Psoas muscle (tissue), 8 donors: Measurements from ENCODE around the gene SERP1. TPM values are rescaled to one million over a fixed set of nuclear protein-coding genes. Genes with fewer than 3 reads are reported as not detected.

Experiments
- ATAC-seq, 4 donors: fragments of 200-7000 bp; cut with Tn5 transposase; one replicate each; pipeline ENCODE4 v1.9.1; 2020; ENCODE audit warnings: moderate library complexity in 3 of 4, mild to moderate bottlenecking in 2 of 4
- DNase-seq, 2 donors: peaks; one replicate each; pipeline ENCODE4 v3.0.0-alpha.2; 2020
- H3K27ac ChIP-seq: fragments of 200-600 bp; one replicate; pipeline ENCODE4 v1.8.0; 2022
- H3K27me3 ChIP-seq, 3 donors: fragments of 200-600 bp in 1 of 3; one replicate each; pipeline versions ENCODE4 v1.6.1 to v1.8.0; 2013 to 2022; ENCODE audit warnings: low read length in 2 of 3, mild to moderate bottlenecking in 2 of 3, moderate library complexity in 1 of 3; ENCODE audit not compliant: insufficient read depth in 3 of 3
- H3K36me3 ChIP-seq, 2 donors: fragments of 200-600 bp in 1 of 2; one replicate each; pipeline versions ENCODE4 v1.6.1 to v1.8.0; 2013 to 2022; ENCODE audit warnings: low read depth in 1 of 2, mild to moderate bottlenecking in 1 of 2, moderate library complexity in 1 of 2; ENCODE audit not compliant: insufficient read depth in 1 of 2
- H3K4me1 ChIP-seq: fragments of 200-600 bp; one replicate; pipeline ENCODE4 v1.8.0; 2022
- H3K4me3 ChIP-seq: fragments of 200-600 bp; one replicate; pipeline ENCODE4 v1.8.0; 2022; ENCODE audit warnings: mild to moderate bottlenecking
- H3K9me3 ChIP-seq: fragments of 200-600 bp; one replicate; pipeline ENCODE4 v1.8.0; 2022
- WGBS, 3 donors: extraction: QIAGEN DNeasy Blood & Tissue Kit; methylation state at CpG; one replicate each; pipeline versions ENCODE4 v1.1.6 to v1.1.7; 2013; 5-methylcytosine and 5-hydroxymethylcytosine counted together
- intact Hi-C, 2 donors: fragments of 100-400 bp; cut with DNase I; formaldehyde crosslinking; loops; one replicate each; pipeline versions ENCODE4 v1.11.0 to v1.14.2; 2022
- polyA plus RNA-seq, 3 donors: library from polyadenylated mRNA; stranded (reverse); fragments of 200-250 nt; gene quantifications; one replicate each; pipeline ENCODE4 v1.2.3, GENCODE V29; 2013
- total RNA-seq, 4 donors: library from RNA; stranded (reverse); fragmentation: NEBNext Ultra II Directional in 2 of 4; extraction: Animal tissue kit (Norgen Biotek cat#: 25700) in 2 of 4; gene quantifications; one replicate each; pipeline versions ENCODE4 v1.2.1 to v1.2.4, GENCODE V29; 2021 to 2023
- TF ChIP-seq, protein P1 (sequence below): fragments of 200-600 bp; IDR thresholded peaks from one replicate; pipeline ENCODE4 v1.8.0; 2022; ENCODE audit warnings: antibody characterized with exemption
- donor health status: healthy with polysubstance abuse.
- donor health status: DM: no; HTN: no; CAD: no; lungs with moderate emphysema.
- donor health status: Bipolar disorder and iron deficiency.
- donor health status: healthy.
- donor health status: DM: yes; HTN: yes; CAD: no.
- donor health status: DM: no; HTN: no; CAD: no.
- donor health status: DM: no; HTN: no; CAD: no.
- donor health status: DM: yes; HTN: yes; CAD: no.

The SERP1 gene
- total and polyA plus RNA-seq, 7 donors, result 13.2 to 60.2 (median 17.8) TPM

DNA sequence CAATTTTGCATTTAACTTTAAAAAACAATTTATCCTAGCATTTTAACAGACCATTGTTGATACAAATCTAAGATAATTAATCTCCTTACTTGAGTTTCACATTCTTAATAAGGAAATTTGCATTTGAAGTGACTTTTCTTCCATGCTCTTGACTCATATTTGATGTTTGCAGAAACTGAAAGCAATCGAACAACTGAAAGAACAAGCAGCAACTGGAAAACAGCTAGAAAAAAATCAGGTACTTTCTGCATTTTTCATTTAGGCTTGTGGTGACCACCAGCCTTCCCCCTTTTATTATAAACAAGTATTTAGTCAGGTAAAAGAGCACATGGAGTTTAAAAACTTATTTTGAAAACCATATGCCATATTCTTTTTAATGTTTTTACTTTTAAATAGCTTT lies 36.7 kb upstream of the SERP1 start:
- ATAC-seq, result no peak
- TF ChIP-seq, protein P1, sequence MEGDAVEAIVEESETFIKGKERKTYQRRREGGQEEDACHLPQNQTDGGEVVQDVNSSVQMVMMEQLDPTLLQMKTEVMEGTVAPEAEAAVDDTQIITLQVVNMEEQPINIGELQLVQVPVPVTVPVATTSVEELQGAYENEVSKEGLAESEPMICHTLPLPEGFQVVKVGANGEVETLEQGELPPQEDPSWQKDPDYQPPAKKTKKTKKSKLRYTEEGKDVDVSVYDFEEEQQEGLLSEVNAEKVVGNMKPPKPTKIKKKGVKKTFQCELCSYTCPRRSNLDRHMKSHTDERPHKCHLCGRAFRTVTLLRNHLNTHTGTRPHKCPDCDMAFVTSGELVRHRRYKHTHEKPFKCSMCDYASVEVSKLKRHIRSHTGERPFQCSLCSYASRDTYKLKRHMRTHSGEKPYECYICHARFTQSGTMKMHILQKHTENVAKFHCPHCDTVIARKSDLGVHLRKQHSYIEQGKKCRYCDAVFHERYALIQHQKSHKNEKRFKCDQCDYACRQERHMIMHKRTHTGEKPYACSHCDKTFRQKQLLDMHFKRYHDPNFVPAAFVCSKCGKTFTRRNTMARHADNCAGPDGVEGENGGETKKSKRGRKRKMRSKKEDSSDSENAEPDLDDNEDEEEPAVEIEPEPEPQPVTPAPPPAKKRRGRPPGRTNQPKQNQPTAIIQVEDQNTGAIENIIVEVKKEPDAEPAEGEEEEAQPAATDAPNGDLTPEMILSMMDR, result no peak
- Histone ChIP-seq H3K27ac (no peak overlapping the region), H3K36me3 (peaks cover 0 to 83% of the 10 kb centered on the region in 2 donors), H3K9me3 (no peaks in the 10 kb centered on the region), H3K4me3 (no peak overlapping the region), H3K4me1 (peaks cover 5% of the 10 kb centered on the region), H3K27me3 (no peaks in the 10 kb centered on the region)
- 84 to 93% (median 91%) methylated on average over 1 of the region's 1 CpG for WGBS, 3 donors
- no peak for DNase-seq
- intact Hi-C loops, result no loop called here

DNA sequence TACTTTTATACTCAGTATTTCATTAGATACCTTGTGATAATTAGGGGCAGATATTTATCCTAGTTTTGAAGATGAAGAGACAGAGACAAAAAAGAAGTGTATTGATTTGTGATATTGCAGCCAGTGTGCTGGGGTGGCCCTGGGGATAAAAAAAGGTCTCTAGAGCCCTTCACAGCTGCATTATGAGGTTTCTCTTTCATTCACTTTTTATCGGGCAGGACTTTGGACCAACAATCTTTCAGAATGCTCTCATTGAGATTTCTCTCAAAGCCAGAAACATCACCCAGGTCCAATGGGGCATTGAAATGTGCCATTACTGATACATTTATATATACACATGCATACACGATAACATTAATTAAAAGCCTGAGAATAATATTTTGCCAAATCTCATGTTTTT lies 36.3 kb upstream of the SERP1 start:
- TF ChIP-seq, protein P1, result no peak

DNA sequence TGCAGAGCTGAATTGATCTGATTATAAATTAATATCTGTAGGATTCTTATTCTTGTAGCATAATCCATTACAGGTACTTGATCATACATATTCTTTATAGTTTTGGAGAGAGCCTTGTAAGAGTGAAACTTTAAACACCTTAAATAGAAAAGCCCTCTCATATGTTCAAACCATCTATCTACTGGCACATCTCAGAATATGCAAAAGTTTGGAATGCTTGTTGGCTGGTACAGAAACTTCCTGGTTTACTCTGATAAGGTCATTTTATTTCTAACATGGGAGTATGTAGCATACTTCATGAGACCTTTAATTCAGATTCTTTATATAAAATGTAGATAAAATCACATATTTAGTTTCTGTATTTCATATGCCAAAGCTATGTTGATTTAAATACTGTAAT lies 34.9 kb upstream of the SERP1 start:
- no peaks in the 10 kb centered on the region for H3K9me3 ChIP-seq
- H3K27me3 ChIP-seq, result no peaks in the 10 kb centered on the region
- ATAC-seq (no peak), DNase-seq (no peak)
- H3K36me3 ChIP-seq, result peaks cover 3 to 95% of the 10 kb centered on the region in 2 donors
- H3K4me3 ChIP-seq, result no peak overlapping the region
- no peak overlapping the region for H3K27ac ChIP-seq
- no peaks in the 10 kb centered on the region for H3K4me1 ChIP-seq
- TF ChIP-seq, protein P1, result no peak
- intact Hi-C loops, result no loop called here

More for the DNA sequence above, 36.3 kb upstream of the SERP1 start:
- H3K9me3 ChIP-seq, result no peaks in the 10 kb centered on the region
- DNase-seq (no peak), ATAC-seq (no peak)
- peaks cover 0 to 86% of the 10 kb centered on the region in 2 donors for H3K36me3 ChIP-seq
- intact Hi-C loops, result no loop called here
- H3K4me1 ChIP-seq, result peaks cover 4% of the 10 kb centered on the region
- no peaks in the 10 kb centered on the region for H3K27me3 ChIP-seq
- no peak overlapping the region for H3K4me3 ChIP-seq
- H3K27ac ChIP-seq, result no peak overlapping the region
- WGBS, 3 donors, result 79 to 82% (median 79%) methylated on average over 2 of the region's 2 CpGs

DNA sequence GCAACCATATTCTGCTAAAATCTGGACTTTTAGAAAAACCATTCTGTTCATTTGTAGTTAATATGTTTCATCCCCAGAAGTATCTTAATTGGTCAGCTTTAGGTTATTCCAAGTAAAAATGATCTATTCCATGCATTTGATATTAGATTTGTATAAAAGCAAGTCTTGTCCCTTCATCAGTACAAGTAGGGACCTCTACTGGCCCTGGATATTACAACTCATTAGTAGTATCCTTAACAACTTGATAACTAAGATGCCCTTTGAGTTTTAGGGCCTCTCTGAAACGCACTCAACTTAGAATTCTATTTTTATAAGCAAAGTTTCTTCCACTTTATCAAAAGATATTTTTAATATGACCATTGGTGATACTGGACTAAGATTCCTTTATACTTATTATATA lies 31.6 kb upstream of the SERP1 start:
- no peaks in the 10 kb centered on the region for H3K27me3 ChIP-seq
- intact Hi-C loops, result no loop called here
- no peak for DNase-seq
- H3K9me3 ChIP-seq, result no peaks in the 10 kb centered on the region
- H3K4me1 ChIP-seq, result no peaks in the 10 kb centered on the region
- peaks cover 7 to 96% of the 10 kb centered on the region in 2 donors for H3K36me3 ChIP-seq
- no peak overlapping the region for H3K4me3 ChIP-seq
- WGBS, 3 donors, result 67 to 79% (median 78%) methylated on average over 1 of the region's 1 CpG
- H3K27ac ChIP-seq, result no peak overlapping the region
- TF ChIP-seq, protein P1, result no peak
- ATAC-seq, result no peak

DNA sequence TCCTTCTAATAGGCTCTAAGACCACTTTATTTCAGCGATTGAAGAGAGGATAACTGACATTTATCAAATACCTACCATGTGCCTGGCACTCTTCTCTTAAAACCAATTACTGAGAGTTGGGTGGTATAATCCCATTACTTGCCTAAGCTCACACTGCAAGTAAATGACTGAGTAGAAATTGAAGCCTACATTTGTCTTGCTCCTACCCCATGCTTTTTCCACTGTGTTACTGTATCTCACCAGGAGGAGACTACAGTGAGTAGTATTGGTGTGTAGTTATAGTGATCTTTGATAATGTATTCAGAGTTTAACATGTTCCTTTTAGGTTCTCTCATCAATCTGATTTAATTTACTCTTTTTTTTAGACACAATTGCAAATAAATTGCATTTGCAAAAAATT lies 21.0 kb upstream of the SERP1 start:
- no peak for DNase-seq
- peaks cover 0 to 96% of the 10 kb centered on the region in 2 donors for H3K36me3 ChIP-seq
- H3K9me3 ChIP-seq, result no peaks in the 10 kb centered on the region
- ATAC-seq, result no peak
- TF ChIP-seq, protein P1, result no peak
- H3K4me3 ChIP-seq, result no peak overlapping the region
- H3K27ac ChIP-seq, result no peak overlapping the region
- intact Hi-C loops, result no loop called here
- H3K4me1 ChIP-seq, result no peaks in the 10 kb centered on the region
- WGBS, 3 donors, result 86 to 94% (median 88%) methylated on average over 1 of the region's 1 CpG
- H3K27me3 ChIP-seq, result no peaks in the 10 kb centered on the region
